H1 (cell line): ENCODE measurements around the gene SIK3. TPM values are rescaled to one million over a fixed set of nuclear protein-coding genes. Genes with fewer than 3 reads are reported as not detected.
A peak's percentile ranks its signal among the peaks of the same experiment; 100 is the strongest.

Experiments used
- CTCF ChIA-PET: fragments of 300-600 bp; sonication (Branson Sonifier 250); formaldehyde crosslinking; loops from one replicate; lab custom pipeline; 2021; ENCODE audit not compliant: partially characterized antibody; lab: Charles Lee
- POLR2A ChIA-PET: fragments of 300-600 bp; sonication (Branson Sonifier 250); formaldehyde crosslinking; loops from one replicate; lab custom pipeline; 2021; ENCODE audit warnings: inconsistent platforms; ENCODE audit not compliant: partially characterized antibody; lab: Charles Lee
- DNase-seq, 2 experiments: peaks; one replicate each; pipeline versions ENCODE4 v3.0.0 to v3.0.0-alpha.2; 2010 to 2022; ENCODE audit warnings: low spot score in 2 of 2, low read depth in 1 of 2, mixed read lengths in 1 of 2
- FAIRE-seq: peaks from 2 replicates; lab custom pipeline; 2011; peaks lifted over from hg19 to GRCh38; lab: Jason Lieb, UNC
- H2AFZ ChIP-seq: 2 replicates; pipeline ENCODE4 v1.8.1; 2012; ENCODE audit warnings: low read length, inconsistent platforms
- H2AK5ac ChIP-seq: 2 replicates; pipeline ENCODE4 v1.6.1; 2013; ENCODE audit warnings: low read depth, low read length
- H2BK120ac ChIP-seq: replicated peaks from 2 replicates; pipeline ENCODE3; 2013; ENCODE audit warnings: low read depth, low read length, inconsistent platforms
- H2BK12ac ChIP-seq: 2 replicates; pipeline ENCODE4 v1.6.1; 2013; ENCODE audit warnings: low read depth, low read length
- H2BK15ac ChIP-seq: 2 replicates; pipeline ENCODE4 v1.6.1; 2013; ENCODE audit warnings: low read length
- H2BK20ac ChIP-seq: 2 replicates; pipeline ENCODE4 v1.6.1; 2013; ENCODE audit warnings: low read length
- H2BK5ac ChIP-seq: 2 replicates; pipeline ENCODE4 v1.6.1; 2013; ENCODE audit warnings: low read depth, low read length
- H3K14ac ChIP-seq: 2 replicates; pipeline ENCODE4 v1.6.1; 2013; ENCODE audit warnings: inconsistent platforms; ENCODE audit not compliant: insufficient read length
- H3K18ac ChIP-seq: 2 replicates; pipeline ENCODE4 v1.6.1; 2013; ENCODE audit warnings: low read length; ENCODE audit errors: extremely low read depth
- H3K23ac ChIP-seq: 2 replicates; pipeline ENCODE4 v1.6.1; 2013; ENCODE audit warnings: inconsistent platforms; ENCODE audit not compliant: insufficient read length
- H3K23me2 ChIP-seq: 2 replicates; pipeline ENCODE4 v1.6.1; 2013; ENCODE audit warnings: low read depth, low read length
- H3K27ac ChIP-seq: 2 replicates; pipeline ENCODE4 v1.6.1; 2011; ENCODE audit warnings: low read depth, low read length, inconsistent platforms
- H3K27me3 ChIP-seq, 4 experiments: replicated peaks in 1 of 4; 1 replicate in 1 of 4; 2 replicates in 3 of 4; pipeline versions ENCODE4 v1.6.1 to v1.8.1; 2011 to 2013; ENCODE audit warnings: low read length in 3 of 4, mild to moderate bottlenecking in 3 of 4, inconsistent platforms in 2 of 4, mixed read lengths in 2 of 4, moderate library complexity in 1 of 4; ENCODE audit not compliant: control insufficient read depth in 3 of 4, insufficient read depth in 3 of 4; ENCODE audit errors: extremely low read depth in 1 of 4
- H3K36me3 ChIP-seq, 4 experiments: 2 replicates each; pipeline versions ENCODE4 v1.6.1 to v1.8.1; 2011 to 2013; ENCODE audit warnings: mild to moderate bottlenecking in 4 of 4, low read length in 3 of 4, moderate library complexity in 2 of 4, control low read depth in 1 of 4, inconsistent platforms in 1 of 4; ENCODE audit not compliant: insufficient read depth in 4 of 4, control insufficient read depth in 2 of 4
- H3K4ac ChIP-seq: replicated peaks from 2 replicates; pipeline ENCODE3; 2013; ENCODE audit warnings: low read length, low read depth, mixed read lengths, inconsistent platforms; ENCODE audit not compliant: insufficient read length
- H3K4me1 ChIP-seq, 4 experiments: replicated peaks in 1 of 4; 1 replicate in 1 of 4; 2 replicates in 3 of 4; pipeline versions ENCODE4 v1.6.1 to v1.8.1; 2011 to 2013; ENCODE audit warnings: low read length in 3 of 4, inconsistent platforms in 2 of 4, mixed read lengths in 1 of 4; ENCODE audit not compliant: insufficient read depth in 4 of 4, control insufficient read depth in 3 of 4
- H3K4me2 ChIP-seq, 2 experiments: 2 replicates each; pipeline versions ENCODE4 v1.6.1 to v1.8.1; 2011 to 2013; ENCODE audit warnings: low read depth in 2 of 2, low read length in 2 of 2, control low read depth in 1 of 2, inconsistent platforms in 1 of 2, mild to moderate bottlenecking in 1 of 2; ENCODE audit not compliant: insufficient read depth in 1 of 2
- H3K4me3 ChIP-seq, 4 experiments: fragments of 200-600, 300-600 bp in 1 of 4; sonication (generic), shearing (Covaris generic), sonication (Bioruptor Twin) in 1 of 4; 2 replicates each; pipeline versions ENCODE4 v1.5.1 to v1.8.1; 2011 to 2016; ENCODE audit warnings: low read length in 4 of 4, low read depth in 3 of 4, control low read depth in 2 of 4, inconsistent platforms in 2 of 4, mild to moderate bottlenecking in 2 of 4, mixed read lengths in 1 of 4, moderate library complexity in 1 of 4; ENCODE audit not compliant: insufficient read depth in 2 of 4; ENCODE audit errors: extremely low read depth in 1 of 4
- H3K56ac ChIP-seq: replicated peaks from 2 replicates; pipeline ENCODE3; 2013; ENCODE audit warnings: low read depth, mild to moderate bottlenecking, mixed read lengths, low read length, inconsistent platforms; ENCODE audit not compliant: insufficient read length
- H3K79me1 ChIP-seq: 2 replicates; pipeline ENCODE4 v1.6.1; 2013; ENCODE audit warnings: low read depth, low read length, control low read depth
- H3K79me2 ChIP-seq, 2 experiments: 2 replicates each; pipeline versions ENCODE4 v1.6.1 to v1.8.1; 2012 to 2013; ENCODE audit warnings: low read length in 2 of 2, mild to moderate bottlenecking in 2 of 2, inconsistent platforms in 1 of 2; ENCODE audit not compliant: insufficient read depth in 2 of 2, control insufficient read depth in 1 of 2
- H3K9ac ChIP-seq, 4 experiments: replicated peaks in 1 of 4; 1 replicate in 1 of 4; 2 replicates in 3 of 4; pipeline versions ENCODE4 v1.6.1 to v1.8.1; 2011 to 2013; ENCODE audit warnings: low read depth in 3 of 4, low read length in 3 of 4, control low read depth in 2 of 4, mild to moderate bottlenecking in 2 of 4, moderate library complexity in 2 of 4, inconsistent platforms in 1 of 4; ENCODE audit errors: extremely low read depth in 1 of 4
- H3K9me3 ChIP-seq, 2 experiments: 2 replicates each; pipeline versions ENCODE4 v1.6.1 to v1.8.1; 2012 to 2013; ENCODE audit warnings: mild to moderate bottlenecking in 2 of 2, moderate library complexity in 2 of 2, control low read depth in 1 of 2, inconsistent platforms in 1 of 2, low read depth in 1 of 2, low read length in 1 of 2, mixed read lengths in 1 of 2; ENCODE audit not compliant: insufficient read depth in 2 of 2
- H4K20me1 ChIP-seq, 2 experiments: replicated peaks in 1 of 2; 2 replicates each; pipeline versions ENCODE3 to v1.8.1; 2011 to 2013; ENCODE audit warnings: inconsistent platforms in 2 of 2, low read length in 2 of 2, mild to moderate bottlenecking in 1 of 2; ENCODE audit not compliant: insufficient read depth in 2 of 2, control insufficient read depth in 1 of 2
- H4K5ac ChIP-seq: 2 replicates; pipeline ENCODE4 v1.6.1; 2013; ENCODE audit warnings: low read length, low read depth, mixed read lengths, inconsistent platforms; ENCODE audit not compliant: insufficient read length
- H4K8ac ChIP-seq: 2 replicates; pipeline ENCODE4 v1.8.0; 2013; ENCODE audit warnings: mild to moderate bottlenecking, moderate library complexity, low read length, inconsistent platforms; ENCODE audit not compliant: insufficient read depth; ENCODE audit errors: extremely low read depth
- H4K91ac ChIP-seq: replicated peaks from 2 replicates; pipeline ENCODE3; 2013; ENCODE audit warnings: low read length, mixed read lengths, inconsistent platforms; ENCODE audit not compliant: insufficient read length
- CHD2 ChIP-seq: IDR thresholded peaks from 2 replicates; pipeline ENCODE4 v1.6.1; 2012; ENCODE audit warnings: low read length, improper control_type of control experiment
- EZH2 ChIP-seq: fragments of 200-600 bp; sonication (generic); IDR thresholded peaks from 2 replicates; pipeline ENCODE4 v1.7.1; 2012; ENCODE audit warnings: low read depth, mild to moderate bottlenecking, moderate library complexity, low read length, inconsistent platforms; ENCODE audit not compliant: severe bottlenecking
- HDAC6 ChIP-seq: IDR thresholded peaks from one replicate; pipeline ENCODE4 v1.7.1; 2012; ENCODE audit warnings: low read depth, mild to moderate bottlenecking, inconsistent platforms, low read length, moderate library complexity
- KDM5A ChIP-seq: fragments of 200-600 bp; IDR thresholded peaks from 2 replicates; pipeline ENCODE4 v1.7.1; 2012; ENCODE audit warnings: mild to moderate bottlenecking, low read length, inconsistent platforms, mixed read lengths
- MAFK ChIP-seq: IDR thresholded peaks from 2 replicates; pipeline ENCODE4 v1.6.1; 2012; ENCODE audit warnings: low read depth, mild to moderate bottlenecking, improper control_type of control experiment, low read length
- NRF1 ChIP-seq: IDR thresholded peaks from 2 replicates; pipeline ENCODE4 v1.6.1; 2011; ENCODE audit warnings: mild to moderate bottlenecking, low read depth, low read length, improper control_type of control experiment
- POLR2A ChIP-seq, 2 experiments: IDR thresholded peaks; 1 replicate in 1 of 2; 2 replicates in 1 of 2; pipeline ENCODE4 v1.6.1; 2011; ENCODE audit warnings: low read depth in 2 of 2, low read length in 2 of 2, mild to moderate bottlenecking in 2 of 2; ENCODE audit errors: control extremely low read depth in 1 of 2
- POLR2AphosphoS5 ChIP-seq: IDR thresholded peaks from 2 replicates; pipeline ENCODE4 v1.6.1; 2011; ENCODE audit warnings: low read depth, low read length
- RFX5 ChIP-seq: IDR thresholded peaks from 2 replicates; pipeline ENCODE4 v1.6.1; 2011; ENCODE audit warnings: low read depth, low read length, improper control_type of control experiment, borderline replicate concordance
- SAP30 ChIP-seq: fragments of 300-600 bp; sonication (generic); IDR thresholded peaks from 2 replicates; pipeline ENCODE4 v1.7.1; 2012; ENCODE audit warnings: low read length, moderate library complexity, mild to moderate bottlenecking, inconsistent platforms; ENCODE audit not compliant: insufficient read depth, insufficient replicate concordance
- SRF ChIP-seq: IDR thresholded peaks from 2 replicates; pipeline ENCODE4 v1.6.1; 2011; ENCODE audit warnings: mild to moderate bottlenecking, low read depth, low read length, moderate library complexity
- TAF1 ChIP-seq: IDR thresholded peaks from 2 replicates; pipeline ENCODE4 v1.6.1; 2011; ENCODE audit warnings: mild to moderate bottlenecking, low read depth, low read length
- WGBS, 2 experiments: shearing (Covaris generic) in 1 of 2; methylation state at CpG; one replicate each; pipeline versions ENCODE4 v1.1.6 to v1.1.7; 2013 to 2015; ENCODE audit warnings: low lambda C conversion rate in 2 of 2, mixed read lengths in 2 of 2, inconsistent platforms in 1 of 2, low coverage in 1 of 2, missing lambda C conversion rate in 1 of 2; ENCODE audit not compliant: insufficient replicate concordance in 2 of 2, insufficient coverage in 1 of 2, insufficient read length in 1 of 2; ENCODE audit errors: extremely low coverage in 1 of 2, missing lambda C conversion rate in 1 of 2; 5-methylcytosine and 5-hydroxymethylcytosine counted together
- polyA plus RNA-seq, 7 experiments: library from polyadenylated mRNA; depleted of rRNA in 3 of 7; stranded (reverse) in 5 of 7; unstranded in 2 of 7; fragments of >200 nt in 5 of 7; fragments of 200-250 nt in 2 of 7; gene quantifications; 1 replicate in 5 of 7; 2 replicates in 1 of 7; 4 replicates in 1 of 7; pipeline versions ENCODE4 v1.2.1 to v1.2.3, GENCODE V29; 2011 to 2013; ENCODE audit warnings: missing spikeins in 2 of 7, mixed read lengths in 2 of 7
- total RNA-seq: library from RNA; stranded (reverse); fragmentation: NEBNext Ultra II Directional; extraction: Animal tissue kit (Norgen Biotek cat#: 25700); gene quantifications from 2 replicates; pipeline ENCODE4 v1.2.1, GENCODE V29; 2021

Gene SIK3
- total and polyA plus RNA-seq, 2 of the 8 experiments (the other 6 are each of a cell fraction or from before 2014, with no cell fraction given): 19.9 to 32.1 TPM

DNA sequence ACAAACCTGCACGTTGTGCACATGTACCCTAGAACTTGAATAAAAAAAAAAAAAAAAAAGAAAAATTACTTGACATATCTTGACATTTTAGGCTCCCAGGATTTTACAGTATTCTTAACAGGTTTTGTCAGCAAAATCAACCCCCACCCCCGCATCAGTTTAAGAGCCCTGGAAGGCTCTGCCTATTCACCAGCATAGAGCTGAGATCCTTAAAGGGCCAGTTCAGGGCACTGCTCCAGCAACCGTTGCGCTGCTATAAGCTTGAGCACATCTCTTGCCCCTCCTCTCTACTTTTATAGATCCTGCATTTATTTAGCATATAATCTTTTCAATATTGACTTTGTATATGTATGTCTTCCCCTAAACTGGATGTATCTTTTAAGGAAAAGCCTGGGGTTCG is 45.2 kb upstream of the SIK3 start:
- POLR2A ChIA-PET: interaction anchor here (0.6 to 3.9 kb wide), 10 partner anchors 10 to 310 kb away, joined by 3 to 30 read pairs (median 9); partner anchors contain the start of gene SIK3
- H3K27me3 ChIP-seq: no peaks in the 10 kb centered on the region
- WGBS, 2 experiments: 37% methylated on average over 5 of the region's 5 CpGs; no CpG with 5 or more reads in 1 of the 2 experiments
- no peak overlapping the region for H2BK15ac ChIP-seq
- H4K20me1 ChIP-seq: peaks cover 6 to 9% of the 10 kb centered on the region in 2 experiments
- H3K23ac ChIP-seq: no peak overlapping the region
- FAIRE-seq (no peak), DNase-seq (no peak)
- peaks cover 15% of the 10 kb centered on the region for H3K23me2 ChIP-seq
- H2BK120ac ChIP-seq: no peak overlapping the region
- peak overlapping the region; percentile 69 for H4K91ac ChIP-seq
- no peak overlapping the region for H3K56ac ChIP-seq
- H2BK5ac ChIP-seq: peak overlapping the region; percentile 93; the same call in 1 of the 2 replicates
- peak overlapping the region in 3 of 4 experiments; percentile 84 to 85 (median 85); a peak in 5 of 7 replicates for H3K9ac ChIP-seq
- no peak overlapping the region for H4K8ac ChIP-seq
- H2AFZ ChIP-seq: peak overlapping the region; percentile 99; the same call in 1 of the 2 replicates
- H2AK5ac ChIP-seq: no peak overlapping the region
- H3K79me2 ChIP-seq: peaks cover 37 to 40% of the 10 kb centered on the region in 2 experiments
- H3K9me3 ChIP-seq: no peaks in the 10 kb centered on the region
- H3K27ac ChIP-seq: peak overlapping the region; percentile 92
- H3K4me1 ChIP-seq: peaks cover 0 to 11% (median 6%) of the 10 kb centered on the region in 4 experiments; a peak in 5 of 7 replicates
- H3K4ac ChIP-seq: no peak overlapping the region
- CTCF ChIA-PET: interaction anchor here (0.6 to 2.7 kb wide), 4 partner anchors 27 to 54 kb away, joined by 3 to 11 read pairs (median 4); no protein-coding TSS in a partner anchor
- H3K79me1 ChIP-seq: peaks cover 2% of the 10 kb centered on the region
- no peak overlapping the region for H3K14ac ChIP-seq
- no peak overlapping the region for H2BK20ac ChIP-seq
- peak overlapping the region; percentile 91 to 100 for H3K4me2 ChIP-seq
- H2BK12ac ChIP-seq: no peak overlapping the region
- H3K36me3 ChIP-seq: peaks cover 2 to 26% (median 3%) of the 10 kb centered on the region in 4 experiments; a peak in 6 of 8 replicates
- peak overlapping the region; percentile 88 to 99 (median 92) for H3K4me3 ChIP-seq
- H4K5ac ChIP-seq: no peak overlapping the region
- H3K18ac ChIP-seq: no peak overlapping the region; the same call in 1 of the 2 replicates
- TF ChIP-seq SRF (no peak), RFX5 (no peak), POLR2A (IDR thresholded peaks at IDR 0.05; ENCODE audit: control extremely low read depth in 1 of 2, low read depth in 2 of 2, low read length in 2 of 2) (no peak), SAP30 (no peak), NRF1 (no peak), EZH2 (no peak), MAFK (no peak), POLR2AphosphoS5 (no peak), TAF1 (no peak), HDAC6 (no peak), CHD2 (no peak), KDM5A (no peak)
